Sigmoid colon (tissue), 7 donors: Measurements from ENCODE around the gene PECR. TPM values are rescaled to one million over a fixed set of nuclear protein-coding genes. Genes with fewer than 3 reads are reported as not detected.

Experiments used
- DNase-seq: peaks from one replicate; pipeline ENCODE4 v3.0.0-alpha.2; 2019
- H3K27ac ChIP-seq, 4 donors: fragments of 200-600 bp; sonication (generic); one replicate each; pipeline ENCODE4 v1.5.1; 2016 to 2019; ENCODE audit warnings: mild to moderate bottlenecking in 1 of 4
- H3K27me3 ChIP-seq, 3 donors: fragments of 200-600 bp; sonication (generic); one replicate each; pipeline ENCODE4 v1.5.1; 2019; ENCODE audit warnings: mild to moderate bottlenecking in 1 of 3
- H3K36me3 ChIP-seq, 4 donors: fragments of 200-600 bp; sonication (generic); one replicate each; pipeline ENCODE4 v1.5.1; 2016 to 2019
- H3K4me1 ChIP-seq, 4 donors: fragments of 200-600 bp; sonication (generic); one replicate each; pipeline ENCODE4 v1.5.1; 2017 to 2019
- H3K4me3 ChIP-seq, 4 donors: fragments of 200-600 bp; sonication (generic); one replicate each; pipeline ENCODE4 v1.5.1; 2017 to 2019; ENCODE audit warnings: mild to moderate bottlenecking in 2 of 4, moderate library complexity in 1 of 4
- H3K9me3 ChIP-seq, 4 donors: fragments of 200-600 bp in 3 of 4; sonication (generic) in 3 of 4; one replicate each; pipeline versions ENCODE4 v1.5.1 to v1.6.1; 2013 to 2019
- CTCF ChIP-seq, 4 experiments: fragments of 450-650 bp in 3 of 4; fragments of 200-600 bp in 1 of 4; IDR thresholded peaks; one replicate each; pipeline ENCODE4 v1.5.1; 2016 to 2019; ENCODE audit warnings: antibody characterized with exemption in 4 of 4, mild to moderate bottlenecking in 3 of 4, moderate library complexity in 2 of 4
- EP300 ChIP-seq, 4 donors: sonication (generic); formaldehyde crosslinking; IDR thresholded peaks; one replicate each; pipeline ENCODE4 v1.6.1; 2017; ENCODE audit warnings: antibody characterized with exemption in 4 of 4
- POLR2A ChIP-seq, 2 donors: fragments of 450-650 bp; IDR thresholded peaks; one replicate each; pipeline ENCODE4 v1.6.1; 2016; ENCODE audit warnings: antibody characterized with exemption in 2 of 2, mild to moderate bottlenecking in 2 of 2, moderate library complexity in 2 of 2
- POLR2AphosphoS5 ChIP-seq, 4 donors: sonication (generic); formaldehyde crosslinking; IDR thresholded peaks; one replicate each; pipeline ENCODE4 v1.6.1; 2017; ENCODE audit warnings: antibody characterized with exemption in 4 of 4
- WGBS, 2 donors: extraction: QIAGEN DNeasy Blood & Tissue Kit; methylation state at CpG; one replicate each; pipeline ENCODE4 v1.1.7; 2013; 5-methylcytosine and 5-hydroxymethylcytosine counted together
- intact Hi-C: fragments of 100-400 bp; cut with DNase I; formaldehyde crosslinking; loops from one replicate; pipeline ENCODE4 v1.15.1; 2023
- polyA plus RNA-seq, 3 donors: library from polyadenylated mRNA; stranded (reverse); fragments of 200-250 nt; gene quantifications; one replicate each; pipeline ENCODE4 v1.2.3, GENCODE V29; 2013
- total RNA-seq, 4 donors: library from RNA; depleted of rRNA; stranded (reverse); fragments of >200 nt; gene quantifications; one replicate each; pipeline ENCODE4 v1.1.0, GENCODE V29; 2016
- donor health status: healthy with polysubstance abuse.
- donor health status: Bipolar disorder and iron deficiency.
- donor health status: healthy.

Gene PECR
- total and polyA plus RNA-seq, 7 donors = 5.0 to 25.9 (median 13.9) TPM

- Histone ChIP-seq H3K4me1 (no peaks in the 10 kb centered on the region), H3K9me3 (no peaks in the 10 kb centered on the region), H3K4me3 (no peak overlapping the region), H3K36me3 (peaks cover 0 to 37% (median 7%) of the 10 kb centered on the region in 4 donors), H3K27me3 (no peaks in the 10 kb centered on the region), H3K27ac (no peak overlapping the region)
- intact Hi-C loops = no loop called here
- WGBS, 2 donors = 93 to 96% methylated on average over 5 of the region's 5 CpGs
- DNase-seq = no peak
- TF ChIP-seq POLR2A (IDR thresholded peaks at IDR 0.05) (no peak), CTCF (IDR thresholded peaks at IDR 0.05) (no peak), POLR2AphosphoS5 (IDR thresholded peaks at IDR 0.05) (no peak), EP300 (IDR thresholded peaks at IDR 0.05) (no peak)
These were observed 15.4 kb downstream of the PECR start for GRCh38 chr2:216066230-216066629.

- TF ChIP-seq POLR2A (IDR thresholded peaks at IDR 0.05) (no peak), CTCF (IDR thresholded peaks at IDR 0.05) (no peak), EP300 (IDR thresholded peaks at IDR 0.05) (no peak), POLR2AphosphoS5 (IDR thresholded peaks at IDR 0.05) (no peak)
- 81 to 83% methylated on average over 1 of the region's 1 CpG for WGBS, 2 donors
- H3K36me3 ChIP-seq = peaks cover 0 to 37% (median 7%) of the 10 kb centered on the region in 4 donors
These were observed 16.9 kb downstream of the PECR start for GRCh38 chr2:216064665-216065064.

GRCh38 chr2:216064014-216064630 lies 17.5 kb downstream of the PECR start:
- H3K27ac ChIP-seq = no peak overlapping the region
- peaks cover 0 to 37% (median 7%) of the 10 kb centered on the region in 4 donors for H3K36me3 ChIP-seq
- intact Hi-C loops = no loop called here
- no peaks in the 10 kb centered on the region for H3K4me1 ChIP-seq
- no peaks in the 10 kb centered on the region for H3K27me3 ChIP-seq
- no peaks in the 10 kb centered on the region for H3K9me3 ChIP-seq
- WGBS, 2 donors = 86 to 92% methylated on average over 2 of the region's 2 CpGs
- TF ChIP-seq POLR2AphosphoS5 (IDR thresholded peaks at IDR 0.05) = no peak
- TF ChIP-seq CTCF (IDR thresholded peaks at IDR 0.05) = no peak
- TF ChIP-seq POLR2A (IDR thresholded peaks at IDR 0.05) = no peak
- TF ChIP-seq EP300 (IDR thresholded peaks at IDR 0.05) = no peak
- no peak for DNase-seq
- no peak overlapping the region for H3K4me3 ChIP-seq

More at GRCh38 chr2:216064665-216065064, 16.9 kb downstream of the PECR start:
- no peaks in the 10 kb centered on the region for H3K9me3 ChIP-seq
- H3K4me3 ChIP-seq = no peak overlapping the region
- H3K27ac ChIP-seq = no peak overlapping the region
- intact Hi-C loops = no loop called here
- H3K27me3 ChIP-seq = no peaks in the 10 kb centered on the region
- no peak for DNase-seq
- no peaks in the 10 kb centered on the region for H3K4me1 ChIP-seq

GRCh38 chr2:216059233-216059834 lies 22.3 kb downstream of the PECR start:
- Histone ChIP-seq H3K36me3 (peaks cover 0 to 31% (median 2%) of the 10 kb centered on the region in 4 donors), H3K27me3 (no peaks in the 10 kb centered on the region), H3K4me3 (no peak overlapping the region), H3K4me1 (no peaks in the 10 kb centered on the region), H3K27ac (no peak overlapping the region), H3K9me3 (no peaks in the 10 kb centered on the region)
- TF ChIP-seq POLR2AphosphoS5 (IDR thresholded peaks at IDR 0.05) = no peak
- TF ChIP-seq POLR2A (IDR thresholded peaks at IDR 0.05) = no peak
- no peak for TF ChIP-seq CTCF (IDR thresholded peaks at IDR 0.05)
- TF ChIP-seq EP300 (IDR thresholded peaks at IDR 0.05) = no peak
- 96 to 97% methylated on average over 5 of the region's 5 CpGs for WGBS, 2 donors
- intact Hi-C loops = no loop called here
- no peak for DNase-seq
